GM21619 (cell line): ENCODE measurements around the gene IL2.

Experiments
- ATAC-seq: cut with Tn5 transposase; IDR thresholded peaks from one replicate; pipeline ENCODE4 v1.9.1; 2021; ENCODE audit not compliant: unreplicated experiment

The IL2 gene

DNA sequence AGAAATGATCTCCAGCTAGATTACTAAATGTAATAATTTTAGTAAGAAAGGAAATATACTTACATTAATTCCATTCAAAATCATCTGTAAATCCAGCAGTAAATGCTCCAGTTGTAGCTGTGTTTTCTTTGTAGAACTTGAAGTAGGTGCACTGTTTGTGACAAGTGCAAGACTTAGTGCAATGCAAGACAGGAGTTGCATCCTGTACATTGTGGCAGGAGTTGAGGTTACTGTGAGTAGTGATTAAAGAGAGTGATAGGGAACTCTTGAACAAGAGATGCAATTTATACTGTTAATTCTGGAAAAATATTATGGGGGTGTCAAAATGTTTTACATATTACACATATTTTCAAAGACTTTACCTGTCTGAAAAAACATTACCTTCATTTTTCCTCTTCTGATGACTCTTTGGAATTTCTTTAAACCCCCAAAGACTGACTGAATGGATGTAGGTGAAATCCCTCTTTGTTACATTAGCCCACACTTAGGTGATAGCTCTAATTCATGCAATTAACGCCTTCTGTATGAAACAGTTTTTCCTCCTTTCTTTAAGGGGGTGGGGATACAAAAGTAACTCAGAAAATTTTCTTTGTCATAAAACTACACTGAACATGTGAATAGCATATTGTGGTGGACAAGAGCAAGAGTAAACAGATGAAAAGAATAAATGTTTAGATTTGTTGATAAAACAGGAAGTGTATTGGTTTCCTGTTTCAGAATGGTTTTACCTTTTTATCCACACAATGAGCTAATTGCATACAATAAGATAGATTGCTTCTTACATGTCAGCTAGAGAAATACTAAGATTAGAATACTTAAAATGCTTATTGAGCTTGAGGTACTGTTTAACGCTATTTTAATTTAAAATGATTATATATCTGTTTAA is at the start of gene IL2:
Gene IL2, minus strand, starts transcription at position 495 of the 886 bp plus-strand sequence. Its CDS starts 285 bp downstream, at position 210.
- ATAC-seq: no peak

DNA sequence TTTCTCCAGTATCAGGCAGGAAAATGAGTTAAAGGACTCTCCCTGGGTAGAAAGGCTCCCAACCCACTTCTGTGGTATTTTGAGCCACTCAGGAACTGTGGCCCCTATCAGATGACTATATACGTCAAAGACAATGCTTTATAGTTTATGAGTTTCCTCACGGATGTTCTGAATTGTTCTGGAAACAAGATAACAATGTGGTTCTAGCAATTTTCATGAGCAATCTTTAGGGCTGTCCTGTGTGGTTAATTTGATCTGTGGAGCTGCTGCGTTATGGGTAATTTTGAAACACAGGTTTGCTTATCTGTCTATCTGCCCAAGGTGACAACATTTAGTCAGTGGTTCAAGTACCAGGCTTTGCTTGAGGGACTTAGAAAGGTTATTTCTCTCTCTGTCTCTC is 46.7 kb upstream of the IL2 start:
- no peak for ATAC-seq

DNA sequence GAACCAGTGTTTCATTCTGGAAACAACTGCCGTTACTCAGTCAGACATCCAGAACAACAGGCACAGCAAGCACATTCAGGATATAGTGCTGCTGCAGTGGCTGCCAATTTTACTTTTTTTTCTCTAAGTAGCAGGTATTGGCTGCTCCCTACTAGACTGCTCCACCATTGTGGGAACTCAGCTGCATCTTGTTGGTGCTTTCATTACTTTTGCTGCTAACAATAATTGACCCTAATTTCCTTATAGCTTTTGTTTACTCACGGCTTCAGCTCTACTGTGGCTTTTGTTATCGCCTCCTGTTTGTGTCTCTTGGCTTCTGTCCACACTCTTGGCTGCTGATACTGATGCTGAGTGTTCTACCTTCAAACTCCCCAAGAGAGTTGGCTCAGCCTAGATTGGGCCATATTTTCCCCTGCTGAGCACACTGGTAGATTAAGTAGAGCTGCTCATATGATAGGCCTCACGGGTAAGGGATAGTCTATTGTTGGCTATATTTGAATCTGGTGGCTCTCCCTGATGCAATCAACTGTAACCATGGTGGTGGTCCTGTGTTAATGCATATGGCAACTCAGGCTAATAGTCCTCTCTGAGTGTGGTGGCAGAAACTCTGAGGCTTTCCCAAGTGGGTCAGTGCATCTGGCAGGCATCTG is 44.5 kb upstream of the IL2 start:
- ATAC-seq: no peak

DNA sequence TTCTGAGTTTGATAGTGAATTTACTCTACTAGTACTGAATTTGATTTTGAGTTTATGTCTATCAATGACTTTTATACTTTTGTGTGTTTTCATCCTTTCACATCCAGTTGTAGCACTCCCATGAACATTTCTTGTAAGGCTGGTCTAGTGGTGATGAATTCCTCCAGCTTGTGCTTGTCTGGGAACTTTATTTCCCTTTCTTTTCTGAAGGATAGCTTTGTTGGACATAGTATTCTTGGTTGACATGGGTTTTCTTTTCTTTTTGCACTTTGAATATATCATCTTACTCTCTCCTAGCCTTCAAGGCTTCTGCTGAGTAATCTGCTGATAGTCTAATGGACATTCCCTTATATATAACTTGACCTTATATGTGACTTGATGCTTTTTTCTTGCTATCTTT is 32.5 kb upstream of the IL2 start:
- ATAC-seq: no peak

DNA sequence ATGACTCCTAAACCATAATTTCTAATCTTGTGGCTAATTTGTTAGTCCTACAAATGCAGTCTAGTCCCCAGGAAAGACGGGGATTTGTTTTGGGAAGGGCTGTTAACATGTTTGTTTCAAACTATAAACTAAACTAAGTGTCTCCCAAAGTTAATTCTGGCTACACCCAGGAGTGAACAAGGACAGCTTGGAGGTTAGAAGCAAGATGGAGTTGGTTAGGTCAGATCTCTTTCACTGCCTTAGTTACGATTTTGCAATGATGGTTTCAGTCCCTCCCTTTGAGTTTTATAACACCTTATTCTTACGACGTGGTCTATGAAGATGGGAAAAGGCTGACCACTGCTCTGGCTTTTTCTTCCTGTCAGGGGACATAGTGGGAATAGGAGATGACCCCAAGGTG is 27.0 kb upstream of the IL2 start:
- ATAC-seq: no peak

DNA sequence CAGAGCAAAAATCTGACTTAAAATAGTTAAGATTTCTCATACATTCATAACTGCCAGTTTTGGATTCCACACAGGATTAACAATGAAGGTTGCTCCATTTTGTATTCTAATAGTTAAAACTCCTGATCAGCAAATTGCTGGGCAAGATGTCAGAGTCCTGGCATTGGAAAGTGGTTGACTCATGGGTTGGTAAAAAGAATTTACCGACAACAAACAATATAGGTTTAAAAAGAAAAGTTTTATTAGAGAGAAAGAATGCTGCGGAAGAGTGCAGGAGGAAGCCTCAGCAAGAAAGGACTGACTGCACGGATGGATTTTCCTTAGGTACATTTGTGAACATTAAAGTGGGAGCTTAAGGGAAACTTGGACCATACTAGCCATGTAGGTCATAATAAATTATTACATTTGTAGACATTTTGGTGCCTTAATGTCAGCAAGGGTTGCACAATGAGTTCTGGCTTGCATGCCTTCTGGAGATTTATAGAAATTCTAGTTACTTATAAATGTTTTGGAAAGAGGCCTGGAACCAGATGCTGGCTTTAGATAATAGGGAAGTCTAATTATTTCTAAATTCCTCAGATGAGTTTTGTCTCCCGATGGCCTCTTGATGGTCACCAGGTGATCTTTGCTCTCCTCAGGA is 25.4 kb upstream of the IL2 start:
- no peak for ATAC-seq

DNA sequence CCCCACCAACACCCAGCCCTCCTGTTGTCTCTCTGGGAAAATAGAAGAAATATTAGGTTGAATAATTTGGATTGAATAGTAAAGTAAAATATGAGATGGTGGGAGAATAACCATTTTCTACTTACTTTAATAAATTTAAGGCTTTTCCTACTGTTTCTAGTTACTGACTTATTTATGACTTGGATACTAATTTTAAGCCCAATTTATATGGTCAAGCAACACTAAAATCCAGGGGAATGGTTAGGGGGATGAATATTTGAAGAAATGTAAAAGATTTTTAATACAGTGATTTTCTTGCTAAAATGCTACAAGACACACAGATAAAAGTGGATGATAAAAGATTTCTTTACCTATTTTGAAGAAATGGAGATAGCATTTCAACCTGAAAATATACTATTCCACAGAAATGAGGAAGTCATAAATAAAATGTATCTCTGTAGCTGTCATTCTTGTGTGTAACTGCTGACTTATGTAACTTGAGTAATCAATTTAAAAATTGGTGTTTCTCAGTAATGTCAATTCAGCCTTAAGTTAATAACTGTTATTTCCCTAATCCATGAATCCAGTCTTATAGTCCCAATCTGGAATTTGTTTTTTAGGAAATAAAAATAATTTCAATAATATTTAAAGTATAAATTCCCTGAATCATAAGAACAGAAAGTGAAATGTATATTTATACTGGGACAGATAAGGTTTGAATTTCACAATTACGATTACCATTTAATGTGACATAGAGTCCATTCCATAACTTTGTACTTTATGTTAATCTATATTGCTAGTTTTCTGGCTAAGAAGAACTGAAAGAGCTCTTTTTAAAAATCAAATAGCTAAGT is 24.3 kb upstream of the IL2 start:
- ATAC-seq: no peak

DNA sequence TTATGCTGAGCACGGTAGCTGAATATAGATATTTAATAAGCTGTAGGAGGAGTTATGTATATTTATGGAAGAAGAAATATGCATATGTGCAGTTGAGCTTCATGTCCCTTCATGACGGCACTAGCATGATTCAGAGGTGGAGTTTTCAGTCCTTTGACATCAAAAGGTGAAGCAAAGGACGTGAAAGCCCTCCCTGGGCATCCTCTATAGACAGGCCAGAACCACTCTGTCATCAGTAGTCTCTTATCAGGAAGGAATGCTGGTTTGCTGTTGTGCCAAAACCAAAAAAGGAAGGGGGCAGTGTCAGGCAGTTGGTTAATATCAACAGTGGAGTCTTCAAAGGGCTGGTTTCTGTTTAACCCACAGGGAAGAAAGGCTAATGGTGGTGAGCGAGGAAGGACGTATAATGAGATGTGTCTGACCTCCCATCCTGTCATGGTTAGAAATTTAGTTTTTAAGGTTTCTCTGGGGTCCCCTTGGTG is 23.5 kb upstream of the IL2 start:
- ATAC-seq: no peak

DNA sequence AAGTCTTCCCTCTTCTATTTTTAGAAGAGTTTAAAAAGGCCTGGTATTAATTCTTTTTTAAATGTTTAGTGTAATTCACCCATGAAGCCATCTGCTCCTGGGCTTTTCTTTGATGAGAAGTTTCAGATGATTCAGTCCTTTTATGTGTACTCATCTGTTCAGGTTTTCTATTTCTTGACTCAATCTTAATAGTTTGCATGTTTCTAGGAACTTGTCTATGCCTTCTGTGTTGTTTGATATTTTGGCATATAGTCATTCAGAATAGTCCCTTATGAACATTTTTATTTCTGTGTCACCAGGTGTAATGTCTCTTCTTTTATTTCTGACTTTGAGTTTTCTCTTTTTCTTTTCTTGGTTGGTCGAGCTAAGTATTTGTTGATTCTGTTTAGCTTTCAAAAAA is 20.2 kb upstream of the IL2 start:
- no peak for ATAC-seq

DNA sequence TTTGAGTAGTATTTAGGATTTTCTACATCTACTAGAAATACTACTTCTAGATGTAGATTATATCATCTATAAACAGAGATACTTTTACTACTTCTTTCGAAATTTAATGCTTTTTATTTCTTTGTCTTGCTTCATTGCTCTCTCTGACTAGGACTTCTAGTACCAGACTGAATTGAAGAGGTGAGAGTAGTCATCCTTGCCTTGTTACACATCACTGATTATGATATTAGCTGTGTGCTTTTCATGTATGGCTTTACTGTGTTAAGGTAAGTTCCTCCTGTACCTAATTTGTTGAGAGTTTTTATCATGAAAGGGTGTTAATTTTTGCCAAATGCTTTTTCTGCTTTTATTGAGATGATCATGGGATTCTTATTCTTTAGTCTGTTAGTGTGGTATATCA is 19.6 kb upstream of the IL2 start:
- ATAC-seq: no peak

DNA sequence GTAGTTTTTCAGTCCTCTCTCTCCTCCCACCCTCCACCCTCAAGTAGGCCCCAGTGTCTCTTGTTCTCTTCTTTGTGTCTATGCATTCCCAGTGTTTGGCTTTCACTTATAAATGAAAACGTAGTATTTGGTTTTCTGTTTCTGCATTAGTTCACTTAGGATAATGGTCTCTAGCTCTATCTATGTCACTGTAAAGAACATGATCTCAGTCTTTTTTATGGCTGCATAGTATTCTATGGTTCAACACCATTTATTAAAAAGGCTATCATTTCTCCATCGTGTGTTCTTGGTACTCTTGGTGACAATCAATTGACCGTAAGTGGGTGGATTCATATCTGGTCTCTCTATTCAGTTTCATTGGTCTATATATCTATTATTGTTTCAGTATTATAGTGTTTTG is 18.7 kb upstream of the IL2 start:
- ATAC-seq: no peak

DNA sequence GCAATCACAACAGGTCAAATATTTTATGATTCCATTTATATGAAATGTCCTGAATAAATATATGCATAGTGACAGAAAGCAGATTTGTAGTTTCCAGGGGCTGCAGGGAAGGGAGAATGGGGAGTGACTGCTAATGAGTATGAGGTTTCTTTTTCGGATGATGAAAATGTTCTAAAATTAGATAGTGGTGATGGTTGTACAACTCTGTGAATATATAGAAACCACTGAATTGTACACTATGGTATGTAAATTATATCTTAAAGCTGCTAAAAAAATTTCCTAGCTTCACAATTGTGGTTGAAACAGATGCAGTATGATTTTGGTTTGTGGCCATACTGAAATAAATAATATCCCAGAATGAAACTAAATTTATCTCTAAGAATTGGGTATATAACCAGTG is 12.9 kb upstream of the IL2 start:
- no peak for ATAC-seq

DNA sequence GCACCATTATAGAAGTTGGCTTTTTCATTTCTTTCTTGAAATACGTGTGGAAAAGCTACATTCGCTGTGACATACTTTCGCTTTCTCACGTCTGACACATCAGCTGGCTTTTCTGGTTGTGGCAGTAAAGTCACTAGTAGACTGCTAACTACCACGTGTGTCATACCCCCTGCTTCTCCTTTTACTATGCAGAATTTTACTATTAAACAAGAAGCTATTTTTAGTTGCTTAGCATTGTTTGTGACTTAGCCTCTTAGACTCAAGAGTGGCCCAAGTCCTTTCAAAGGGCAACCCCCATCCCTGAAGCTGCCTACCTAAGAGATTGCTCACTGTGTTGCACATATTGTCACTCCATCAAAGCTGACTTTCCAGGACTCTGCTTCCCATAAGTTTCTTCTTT is 2.1 kb upstream of the IL2 start:
- ATAC-seq: peak; percentile 86

DNA sequence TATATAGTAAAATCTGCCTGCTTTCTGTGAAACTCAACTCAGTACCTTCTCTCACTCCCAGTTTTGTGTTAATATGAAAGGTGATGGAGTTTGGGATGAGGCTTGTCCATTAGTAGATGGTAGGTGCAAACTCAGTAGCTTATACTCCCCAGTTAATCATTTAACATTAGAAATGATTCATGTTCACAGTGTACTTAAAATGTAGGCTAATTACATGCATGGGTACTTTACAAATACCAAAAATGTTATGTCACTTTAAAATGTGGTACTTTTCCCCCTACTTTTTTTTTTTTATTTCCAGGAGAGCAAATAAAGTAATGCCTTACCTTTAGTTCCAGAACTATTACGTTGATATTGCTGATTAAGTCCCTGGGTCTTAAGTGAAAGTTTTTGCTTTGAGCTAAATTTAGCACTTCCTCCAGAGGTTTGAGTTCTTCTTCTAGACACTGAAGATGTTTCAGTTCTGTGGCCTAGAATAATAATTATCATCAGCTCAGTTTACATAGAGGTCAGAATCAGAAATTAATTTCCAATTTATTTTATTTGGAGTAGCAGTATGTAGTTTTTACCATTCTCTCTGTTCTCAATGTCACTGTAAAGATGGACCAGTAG is 3.0 kb downstream of the IL2 start:
- ATAC-seq: no peak

DNA sequence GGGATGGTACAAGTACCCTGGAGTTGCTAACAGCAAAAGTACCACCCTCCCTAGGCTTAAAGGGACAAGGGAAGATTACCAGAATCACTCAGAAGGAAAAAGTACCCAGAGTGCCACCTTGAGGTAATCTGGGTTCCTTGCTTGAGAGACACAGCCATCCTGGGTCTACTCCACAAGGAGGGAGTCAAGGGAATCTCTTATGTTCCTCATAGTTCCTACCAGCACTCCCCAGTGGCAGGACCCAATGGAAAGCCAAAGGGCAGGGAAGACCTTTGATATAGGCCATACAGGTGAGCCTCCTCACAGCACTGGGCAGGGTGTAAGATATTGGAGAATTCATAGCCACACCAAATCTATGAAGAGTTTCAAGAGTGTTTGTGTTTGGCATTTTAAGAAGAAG is 5.7 kb downstream of the IL2 start:
- ATAC-seq: no peak

DNA sequence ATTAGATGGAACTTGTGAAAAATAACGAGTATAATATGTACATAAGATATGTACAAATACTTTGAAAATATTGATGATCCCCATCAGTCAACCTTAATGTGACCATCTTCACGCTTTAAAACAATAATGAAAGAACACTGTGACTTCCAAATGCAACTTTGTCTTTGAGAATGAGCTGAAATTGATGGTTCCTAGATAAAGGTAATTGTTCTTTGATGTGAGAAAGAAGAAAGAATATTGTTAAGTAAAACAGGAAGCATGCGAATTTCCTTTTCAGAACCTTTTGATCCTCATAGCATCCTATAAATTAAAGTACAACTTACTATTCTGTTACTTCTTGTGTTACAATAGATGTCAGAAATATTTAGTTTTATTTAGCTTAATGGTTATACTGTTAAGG is 22.2 kb downstream of the IL2 start:
- ATAC-seq: no peak

DNA sequence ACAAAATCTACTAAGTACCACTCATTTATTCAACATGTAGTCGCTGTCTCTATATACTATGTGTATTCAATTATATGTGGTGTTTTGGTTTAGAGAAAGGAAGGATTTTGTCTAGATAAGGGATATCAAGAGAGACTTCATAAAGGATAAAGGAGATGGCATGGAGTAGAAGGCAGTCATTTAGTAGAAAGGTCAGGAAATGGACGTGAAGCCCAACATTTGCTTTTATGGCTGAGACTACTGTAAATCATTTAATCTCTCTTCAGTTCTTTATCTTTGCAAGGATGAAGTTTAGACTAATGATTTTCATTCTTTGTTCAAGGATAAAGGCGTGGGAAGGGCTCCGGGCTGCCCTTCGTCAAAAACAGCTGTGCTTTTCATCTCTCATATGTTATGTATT is 25.2 kb downstream of the IL2 start:
- ATAC-seq: no peak

DNA sequence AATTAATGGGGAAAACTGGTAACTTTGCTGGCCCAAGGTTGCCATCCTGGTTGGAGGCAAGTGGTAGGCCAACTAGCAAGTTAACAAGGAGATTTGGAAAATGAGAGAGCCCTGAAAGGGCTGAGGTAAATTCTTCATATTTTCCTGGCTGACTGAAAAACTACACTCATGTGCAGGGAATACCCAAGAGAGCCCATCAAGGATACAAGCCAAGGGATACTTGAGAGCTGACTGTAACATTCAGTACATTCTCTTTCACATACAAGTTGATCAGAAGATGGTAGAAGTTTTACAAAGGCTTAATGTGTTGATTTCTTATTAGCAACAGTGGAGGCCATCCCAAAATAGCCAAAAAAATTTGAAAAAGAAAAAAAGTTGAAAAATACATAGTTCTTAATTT is 33.3 kb downstream of the IL2 start:
- ATAC-seq: no peak

DNA sequence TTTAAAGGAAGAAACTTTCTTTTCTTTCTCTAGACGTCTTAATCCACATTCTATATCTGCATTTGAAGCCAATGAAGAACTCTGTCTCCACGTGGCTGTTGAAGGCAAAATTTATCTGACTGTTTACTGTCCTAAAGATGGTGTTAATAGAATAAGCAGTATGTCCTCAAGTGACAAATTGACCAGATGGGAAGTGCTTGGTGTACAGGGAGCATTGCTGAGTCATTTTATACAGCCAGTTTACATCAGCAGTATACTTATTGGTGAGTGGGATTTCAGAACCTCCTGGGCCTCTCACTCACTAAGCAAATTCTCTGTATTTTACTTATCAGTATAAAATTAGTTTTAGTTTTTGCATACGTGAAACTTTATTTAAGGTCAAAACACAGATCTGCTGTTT is 44.0 kb downstream of the IL2 start:
- ATAC-seq: peak; percentile 67

DNA sequence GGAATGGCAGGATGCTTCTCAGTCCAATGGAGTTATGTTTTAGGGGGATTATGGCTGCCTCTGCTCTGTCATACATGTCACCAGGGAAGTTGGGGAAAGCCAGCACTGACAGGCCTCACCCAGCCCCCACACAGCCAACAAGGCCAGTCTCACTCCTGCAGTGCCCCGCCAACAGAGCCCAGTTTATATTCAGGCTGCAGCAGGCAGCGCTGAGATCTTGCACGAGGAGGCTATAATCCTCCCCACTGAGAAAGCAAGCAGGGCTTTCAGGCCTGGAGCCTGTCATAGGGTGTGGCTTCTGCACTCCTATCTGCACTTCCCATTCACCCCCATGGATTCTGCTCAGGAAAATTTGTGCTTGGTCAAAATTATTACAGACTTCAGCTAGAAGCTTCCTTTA is 52.7 kb downstream of the IL2 start:
- ATAC-seq: no peak
